A549 (cell line): ENCODE measurements around the gene ZBTB20. TPM values are rescaled to one million over a fixed set of nuclear protein-coding genes. Genes with fewer than 3 reads are reported as not detected.

Experiments
- ATAC-seq, 2 experiments: fragments of 200-7000 bp in 1 of 2; fragments of >200 bp in 1 of 2; cut with Nextera tagmentation in 1 of 2; cut with Tn5 transposase in 1 of 2; 3 replicates each; pipeline versions ENCODE4 v1.8.0 to v1.9.1; 2018 to 2020; ENCODE audit warnings: mild to moderate bottlenecking in 1 of 2, moderate library complexity in 1 of 2
- CTCF ChIA-PET: fragments of 300-600 bp; sonication (Branson Sonifier 250); formaldehyde crosslinking; extraction: SDS; loops from one replicate; lab custom pipeline; 2021; ENCODE audit warnings: antibody characterized with exemption, inconsistent platforms; lab: Yijun Ruan, JAX
- POLR2A ChIA-PET: fragments of 350-600 bp; formaldehyde crosslinking; extraction: SDS; loops from one replicate; lab custom pipeline; 2021; ENCODE audit warnings: antibody characterized with exemption, inconsistent platforms; lab: Yijun Ruan, JAX
- DNase-seq, 2 experiments: peaks; one replicate each; pipeline versions ENCODE4 v3.0.0 to v3.0.0-alpha.2; 2011 to 2016; ENCODE audit warnings: low read depth in 1 of 2, low spot score in 1 of 2
- FAIRE-seq: peaks from 2 replicates; lab custom pipeline; 2011; peaks lifted over from hg19 to GRCh38; lab: Jason Lieb, UNC
- H3K27ac ChIP-seq, 2 experiments: fragments of >200 bp; sonication (Bioruptor Twin); formaldehyde crosslinking; 3 replicates each; pipeline ENCODE4 v1.5.1; 2016 to 2017
- H3K4me1 ChIP-seq: fragments of >200 bp; sonication (Bioruptor Twin); formaldehyde crosslinking; 3 replicates; pipeline ENCODE4 v1.6.1; 2016
- H3K4me2 ChIP-seq: fragments of >200 bp; sonication (Bioruptor Twin); formaldehyde crosslinking; 3 replicates; pipeline ENCODE4 v1.6.1; 2016
- H3K4me3 ChIP-seq: fragments of >200 bp; sonication (Bioruptor Twin); formaldehyde crosslinking; 3 replicates; pipeline ENCODE4 v1.5.1; 2016
- H3K9me3 ChIP-seq: fragments of >200 bp; sonication (Bioruptor Twin); formaldehyde crosslinking; 3 replicates; pipeline ENCODE4 v1.6.1; 2016
- CHD2 ChIP-seq: fragments of 150-350 bp; IDR thresholded peaks from 2 replicates; pipeline ENCODE4 v1.6.1; 2014; ENCODE audit warnings: low read length; ENCODE audit not compliant: partially characterized antibody
- CHD4 ChIP-seq: fragments of 200-600 bp; sonication (generic); IDR thresholded peaks from 2 replicates; pipeline ENCODE4 v1.6.1; 2016; ENCODE audit warnings: antibody characterized with exemption, mild to moderate bottlenecking, borderline replicate concordance
- E2F6 ChIP-seq: IDR thresholded peaks from 2 replicates; pipeline ENCODE4 v1.6.1; 2012; ENCODE audit warnings: low read depth, borderline replicate concordance
- EHF ChIP-seq: fragments of 250-450 bp; sonication (Bioruptor Pico); IDR thresholded peaks from 2 replicates; pipeline ENCODE4 v1.5.0; 2020; ENCODE audit warnings: mild to moderate bottlenecking
- FOSL2 ChIP-seq, 2 experiments: fragments of 450-650 bp in 1 of 2; fragments of >200 bp in 1 of 2; sonication (Bioruptor Twin) in 1 of 2; formaldehyde crosslinking; IDR thresholded peaks; 2 replicates each; pipeline versions ENCODE4 v1.5.0 to v1.6.1; 2016 to 2020; ENCODE audit warnings: mild to moderate bottlenecking in 1 of 2, moderate library complexity in 1 of 2
- GATA3 ChIP-seq: IDR thresholded peaks from 2 replicates; pipeline ENCODE4 v1.6.1; 2012; ENCODE audit warnings: borderline replicate concordance
- HES2 ChIP-seq: fragments of >200 bp; sonication (Bioruptor Twin); formaldehyde crosslinking; IDR thresholded peaks from 2 replicates; pipeline ENCODE4 v1.6.1; 2016
- HEYL ChIP-seq: fragments of 250-450 bp; sonication (Bioruptor Pico); IDR thresholded peaks from 2 replicates; pipeline ENCODE4 v1.8.0; 2021; ENCODE audit warnings: mild to moderate bottlenecking, moderate library complexity
- KDM1A ChIP-seq: fragments of 200-600 bp; sonication (generic); IDR thresholded peaks from 2 replicates; pipeline ENCODE4 v1.6.1; 2016; ENCODE audit warnings: low read depth, mild to moderate bottlenecking
- MAFK ChIP-seq: fragments of 450-650 bp; IDR thresholded peaks from 2 replicates; pipeline ENCODE4 v1.6.1; 2014; ENCODE audit not compliant: partially characterized antibody
- PBX3 ChIP-seq: IDR thresholded peaks from 2 replicates; pipeline ENCODE4 v1.6.1; 2012
- PHF8 ChIP-seq: fragments of 200-600 bp; sonication (generic); IDR thresholded peaks from 2 replicates; pipeline ENCODE4 v1.6.1; 2016; ENCODE audit warnings: low read depth, mild to moderate bottlenecking, antibody characterized with exemption, moderate library complexity, borderline replicate concordance
- RAD21 ChIP-seq, 2 experiments: fragments of >200 bp in 1 of 2; sonication (Bioruptor Twin) in 1 of 2; formaldehyde crosslinking in 1 of 2; IDR thresholded peaks in 1 of 2; conservative IDR thresholded peaks in 1 of 2; 2 replicates in 1 of 2; 3 replicates in 1 of 2; pipeline ENCODE4 v1.6.1; 2012 to 2018; ENCODE audit warnings: inconsistent platforms in 1 of 2
- RCOR1 ChIP-seq: fragments of 150-350 bp; IDR thresholded peaks from 2 replicates; pipeline ENCODE4 v1.6.1; 2014; ENCODE audit warnings: antibody characterized with exemption, low read length, low read depth
- REST ChIP-seq: fragments of 200-600 bp; sonication (generic); IDR thresholded peaks from 2 replicates; pipeline ENCODE4 v1.6.1; 2016; ENCODE audit warnings: antibody characterized with exemption, mild to moderate bottlenecking, moderate library complexity
- TFCP2L1 ChIP-seq: fragments of 250-450 bp; sonication (Bioruptor Pico); IDR thresholded peaks from 2 replicates; pipeline ENCODE4 v1.5.0; 2021; ENCODE audit warnings: mild to moderate bottlenecking
- ZFP36 ChIP-seq: fragments of 450-650 bp; IDR thresholded peaks from 2 replicates; pipeline ENCODE4 v1.6.1; 2014; ENCODE audit warnings: borderline replicate concordance; ENCODE audit not compliant: partially characterized antibody
- ZNF302 ChIP-seq: fragments of 250-450 bp; sonication (Bioruptor Pico); IDR thresholded peaks from 2 replicates; pipeline ENCODE4 v1.9.0; 2021; ENCODE audit warnings: inconsistent platforms, mild to moderate bottlenecking, moderate library complexity
- WGBS: methylation state at CpG from one replicate; pipeline ENCODE4 v1.1.6; 2017; ENCODE audit errors: missing lambda C conversion rate; 5-methylcytosine and 5-hydroxymethylcytosine counted together
- polyA plus RNA-seq, 4 experiments: library from polyadenylated mRNA; depleted of rRNA in 3 of 4; stranded (reverse); fragments of >200 nt; fragmentation: RNase III in 1 of 4; extraction: RNeasy Plus Mini Kit Qiagen cat#74134 plus additional on column Dnase treatment in 1 of 4; gene quantifications; 2 replicates in 3 of 4; 3 replicates in 1 of 4; pipeline ENCODE4 v1.2.3, GENCODE V29; 2011 to 2017

Gene ZBTB20
- polyA plus RNA-seq, 2 of the 4 experiments (the other 2 are of a cell fraction), result 0.85 to 5.0 TPM

GRCh38 chr3:114606336-114606735 lies 540.8 kb downstream of the ZBTB20 start:
- FAIRE-seq (no peak), ATAC-seq (0 out of 6 replicates have a peak, but pooled peaks of 1 of the 2 experiments have one; percentile 17), DNase-seq (no peak)
- no peak overlapping the region for H3K4me3 ChIP-seq
- POLR2A ChIA-PET, result no interaction called here
- peaks cover 33% of the 10 kb centered on the region for H3K4me1 ChIP-seq
- TF ChIP-seq HEYL (CRISPR knock-in tag), result no peak
- no peak for TF ChIP-seq ZNF302
- TF ChIP-seq PHF8, result no peak
- TF ChIP-seq CHD4, result no peak
- TF ChIP-seq RCOR1, result no peak
- no peak for TF ChIP-seq CHD2
- no peak for TF ChIP-seq FOSL2 (IDR thresholded peaks at IDR 0.05)
- no peak for TF ChIP-seq FOSL2 (CRISPR knock-in tag; IDR thresholded peaks at IDR 0.05)
- TF ChIP-seq PBX3, result no peak
- CTCF ChIA-PET, result no interaction called here
- 53% methylated on average over 2 of the region's 2 CpGs for WGBS
- 0 out of 6 replicates have a peak overlapping the region, but pooled peaks of 1 of the 2 experiments have one; percentile 20 for H3K27ac ChIP-seq
- no peaks in the 10 kb centered on the region for H3K9me3 ChIP-seq
- H3K4me2 ChIP-seq, result no peak overlapping the region

GRCh38 chr3:114600571-114600970 lies 546.5 kb downstream of the ZBTB20 start:
- WGBS, result 94% methylated on average over 1 of the region's 1 CpG
- DNase-seq, result no peak
- H3K4me3 ChIP-seq, result no peak overlapping the region

GRCh38 chr3:114597871-114598270 lies 549.2 kb downstream of the ZBTB20 start:
- DNase-seq (no peak), FAIRE-seq (no peak), ATAC-seq (no peak)
- Histone ChIP-seq H3K4me2 (no peak overlapping the region), H3K4me3 (no peak overlapping the region), H3K9me3 (no peaks in the 10 kb centered on the region), H3K4me1 (no peaks in the 10 kb centered on the region), H3K27ac (no peak overlapping the region)
- TF ChIP-seq REST, result no peak
- ChIA-PET POLR2A (no interaction called here), CTCF (interaction anchor here (1.4 kb wide), 1 partner anchor 10 kb away, joined by 5 read pairs; no protein-coding TSS in a partner anchor)

More at GRCh38 chr3:114600571-114600970, 546.5 kb downstream of the ZBTB20 start:
- H3K27ac ChIP-seq, result no peak overlapping the region
- ChIA-PET CTCF (interaction anchor here (1.4 to 1.5 kb wide), 2 partner anchors 8 to 9 kb away, joined by 3 to 5 read pairs; no protein-coding TSS in a partner anchor), POLR2A (no interaction called here)
- no peak for TF ChIP-seq ZFP36
- TF ChIP-seq KDM1A, result no peak
- TF ChIP-seq TFCP2L1 (CRISPR knock-in tag), result no peak
- no peak for TF ChIP-seq HES2
- no peak for TF ChIP-seq RAD21 (conservative IDR thresholded peaks at IDR 0.05 in 1 of 2, IDR thresholded peaks at IDR 0.05 in 1 of 2)
- TF ChIP-seq GATA3, result no peak
- TF ChIP-seq E2F6, result no peak
- TF ChIP-seq MAFK, result no peak
- TF ChIP-seq EHF (CRISPR knock-in tag), result no peak
- TF ChIP-seq, all 56 proteins: peak for 0
- Histone ChIP-seq H3K9me3 (no peaks in the 10 kb centered on the region), H3K4me2 (no peak overlapping the region), H3K4me1 (no peaks in the 10 kb centered on the region)
- FAIRE-seq (no peak), ATAC-seq (no peak)
